A673 (cell line): ENCODE results near the gene CD200R1.

ENCODE experiments used
- EZH2 ChIP-seq: fragments of 200-600 bp; sonication (generic); IDR thresholded peaks from 2 replicates; pipeline ENCODE4 v1.6.1; 2017; ENCODE audit warnings: borderline replicate concordance, low read depth, mild to moderate bottlenecking, mixed read lengths, antibody characterized with exemption, low read length; ENCODE audit not compliant: poor library complexity, severe bottlenecking
- TF ChIP-seq, protein P1 (sequence below): fragments of 300-800, 200-600 bp; sonication (generic); conservative IDR thresholded peaks from 2 replicates; pipeline ENCODE4 v1.5.1; 2017; ENCODE audit warnings: low read depth, mild to moderate bottlenecking, antibody characterized with exemption, low read length, moderate library complexity, mixed read lengths

DNA sequence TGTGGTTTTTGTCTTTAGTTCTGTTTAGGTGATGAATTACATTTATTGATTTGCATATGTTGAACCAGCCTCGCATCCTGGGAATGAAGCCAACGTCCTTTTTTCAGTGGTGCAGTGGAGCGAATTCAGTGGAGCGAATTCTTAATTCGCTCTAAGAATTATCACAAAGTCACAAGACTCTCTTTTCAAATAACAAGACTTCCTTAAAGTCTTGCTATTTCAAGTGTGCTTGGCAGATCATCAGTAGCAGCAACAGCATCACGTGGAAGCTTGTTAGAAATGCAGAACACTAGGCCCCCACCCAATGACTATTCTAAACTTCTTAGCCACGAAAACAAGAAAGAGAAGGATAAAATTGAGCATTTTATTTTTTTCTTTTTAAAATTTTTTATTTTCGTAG, 70.1 kb downstream of the CD200R1 start:
- TF ChIP-seq, protein P1, sequence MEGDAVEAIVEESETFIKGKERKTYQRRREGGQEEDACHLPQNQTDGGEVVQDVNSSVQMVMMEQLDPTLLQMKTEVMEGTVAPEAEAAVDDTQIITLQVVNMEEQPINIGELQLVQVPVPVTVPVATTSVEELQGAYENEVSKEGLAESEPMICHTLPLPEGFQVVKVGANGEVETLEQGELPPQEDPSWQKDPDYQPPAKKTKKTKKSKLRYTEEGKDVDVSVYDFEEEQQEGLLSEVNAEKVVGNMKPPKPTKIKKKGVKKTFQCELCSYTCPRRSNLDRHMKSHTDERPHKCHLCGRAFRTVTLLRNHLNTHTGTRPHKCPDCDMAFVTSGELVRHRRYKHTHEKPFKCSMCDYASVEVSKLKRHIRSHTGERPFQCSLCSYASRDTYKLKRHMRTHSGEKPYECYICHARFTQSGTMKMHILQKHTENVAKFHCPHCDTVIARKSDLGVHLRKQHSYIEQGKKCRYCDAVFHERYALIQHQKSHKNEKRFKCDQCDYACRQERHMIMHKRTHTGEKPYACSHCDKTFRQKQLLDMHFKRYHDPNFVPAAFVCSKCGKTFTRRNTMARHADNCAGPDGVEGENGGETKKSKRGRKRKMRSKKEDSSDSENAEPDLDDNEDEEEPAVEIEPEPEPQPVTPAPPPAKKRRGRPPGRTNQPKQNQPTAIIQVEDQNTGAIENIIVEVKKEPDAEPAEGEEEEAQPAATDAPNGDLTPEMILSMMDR, result no peak
- TF ChIP-seq EZH2, result no peak
